22Rv1 (cell line): ENCODE measurements around the gene SLC12A1.

Source experiments
- ZFX ChIP-seq: fragments of 450-650 bp; IDR thresholded peaks from 2 replicates; pipeline ENCODE4 v1.6.1; 2017; ENCODE audit warnings: antibody characterized with exemption, borderline replicate concordance
- TF ChIP-seq, protein P1 (sequence below): fragments of 450-650 bp; IDR thresholded peaks from 2 replicates; pipeline ENCODE4 v1.5.1; 2017; ENCODE audit warnings: mild to moderate bottlenecking

DNA sequence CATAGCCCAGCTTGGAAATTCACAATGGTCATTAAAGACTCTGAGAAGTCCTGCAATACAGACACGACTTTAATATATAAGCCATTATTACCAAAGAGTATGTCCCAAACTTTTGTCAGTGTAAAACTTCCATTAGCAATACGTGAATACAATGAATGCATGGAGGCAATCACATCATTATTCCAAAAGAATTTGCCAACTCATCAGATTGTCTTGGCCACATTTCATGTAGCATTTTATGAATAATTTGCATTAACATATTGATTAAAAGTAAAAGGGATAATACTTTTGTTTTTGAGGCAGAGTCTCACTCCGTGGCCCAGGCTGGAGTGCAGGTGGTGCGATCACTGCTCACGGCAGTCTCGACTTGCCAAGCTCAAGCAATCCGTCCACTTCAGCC lies 117.2 kb downstream of the SLC12A1 start:
- TF ChIP-seq, protein P1, sequence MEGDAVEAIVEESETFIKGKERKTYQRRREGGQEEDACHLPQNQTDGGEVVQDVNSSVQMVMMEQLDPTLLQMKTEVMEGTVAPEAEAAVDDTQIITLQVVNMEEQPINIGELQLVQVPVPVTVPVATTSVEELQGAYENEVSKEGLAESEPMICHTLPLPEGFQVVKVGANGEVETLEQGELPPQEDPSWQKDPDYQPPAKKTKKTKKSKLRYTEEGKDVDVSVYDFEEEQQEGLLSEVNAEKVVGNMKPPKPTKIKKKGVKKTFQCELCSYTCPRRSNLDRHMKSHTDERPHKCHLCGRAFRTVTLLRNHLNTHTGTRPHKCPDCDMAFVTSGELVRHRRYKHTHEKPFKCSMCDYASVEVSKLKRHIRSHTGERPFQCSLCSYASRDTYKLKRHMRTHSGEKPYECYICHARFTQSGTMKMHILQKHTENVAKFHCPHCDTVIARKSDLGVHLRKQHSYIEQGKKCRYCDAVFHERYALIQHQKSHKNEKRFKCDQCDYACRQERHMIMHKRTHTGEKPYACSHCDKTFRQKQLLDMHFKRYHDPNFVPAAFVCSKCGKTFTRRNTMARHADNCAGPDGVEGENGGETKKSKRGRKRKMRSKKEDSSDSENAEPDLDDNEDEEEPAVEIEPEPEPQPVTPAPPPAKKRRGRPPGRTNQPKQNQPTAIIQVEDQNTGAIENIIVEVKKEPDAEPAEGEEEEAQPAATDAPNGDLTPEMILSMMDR: no peak
- TF ChIP-seq ZFX: no peak
